BE2C (cell line): ENCODE results near the gene COL13A1.

Experiments used
- DNase-seq: peaks from one replicate; pipeline ENCODE4 v3.0.0-alpha.2; 2020
- H3K27me3 ChIP-seq: fragments of 250-450 bp; sonication (Bioruptor Pico); 2 replicates; pipeline ENCODE4 v1.5.1; 2020; ENCODE audit warnings: mild to moderate bottlenecking
- H3K36me3 ChIP-seq: fragments of 250-450 bp; sonication (Bioruptor Pico); 2 replicates; pipeline ENCODE4 v1.5.1; 2020; ENCODE audit warnings: mild to moderate bottlenecking
- H3K4me1 ChIP-seq: fragments of 250-450 bp; sonication (Bioruptor Pico); 2 replicates; pipeline ENCODE4 v1.5.1; 2020
- H3K4me3 ChIP-seq: 2 replicates; pipeline ENCODE4 v1.5.1; 2011; ENCODE audit warnings: low read depth, low read length
- H3K9me3 ChIP-seq: fragments of 250-450 bp; sonication (Bioruptor Pico); 2 replicates; pipeline ENCODE4 v1.5.1; 2020
- CTCF ChIP-seq: IDR thresholded peaks from 2 replicates; pipeline ENCODE4 v1.5.1; 2012; ENCODE audit warnings: mild to moderate bottlenecking, low read depth, low read length

The COL13A1 gene

GRCh38 chr10:69758310-69758728 is 43.4 kb upstream of the COL13A1 start:
- TF ChIP-seq CTCF: no peak
- DNase-seq: no peak
- H3K36me3 ChIP-seq: no peaks in the 10 kb centered on the region
- H3K27me3 ChIP-seq: no peaks in the 10 kb centered on the region
- peaks cover 17% of the 10 kb centered on the region for H3K4me1 ChIP-seq
- H3K4me3 ChIP-seq: no peak overlapping the region; the same call in 1 of the 2 replicates
- H3K9me3 ChIP-seq: no peaks in the 10 kb centered on the region

GRCh38 chr10:69759641-69760040 is 42.1 kb upstream of the COL13A1 start:
- no peak for DNase-seq
- no peaks in the 10 kb centered on the region for H3K27me3 ChIP-seq
- H3K4me1 ChIP-seq: peaks cover 18% of the 10 kb centered on the region
- H3K9me3 ChIP-seq: no peaks in the 10 kb centered on the region
- no peak for TF ChIP-seq CTCF
- H3K4me3 ChIP-seq: no peak overlapping the region
- no peaks in the 10 kb centered on the region for H3K36me3 ChIP-seq

- Histone ChIP-seq H3K9me3 (no peaks in the 10 kb centered on the region), H3K36me3 (no peaks in the 10 kb centered on the region), H3K4me3 (no peak overlapping the region), H3K27me3 (no peaks in the 10 kb centered on the region), H3K4me1 (peaks cover 21% of the 10 kb centered on the region)
- TF ChIP-seq CTCF: no peak
- no peak for DNase-seq
These were observed 41.6 kb upstream of the COL13A1 start for GRCh38 chr10:69760072-69760471.

GRCh38 chr10:69761320-69761719 is 40.4 kb upstream of the COL13A1 start:
- H3K36me3 ChIP-seq: no peaks in the 10 kb centered on the region
- no peak for DNase-seq
- no peak for TF ChIP-seq CTCF
- H3K4me3 ChIP-seq: no peak overlapping the region
- H3K9me3 ChIP-seq: no peaks in the 10 kb centered on the region
- peaks cover 21% of the 10 kb centered on the region for H3K4me1 ChIP-seq
- no peaks in the 10 kb centered on the region for H3K27me3 ChIP-seq

- Histone ChIP-seq H3K4me3 (no peak overlapping the region), H3K27me3 (no peaks in the 10 kb centered on the region), H3K9me3 (no peaks in the 10 kb centered on the region), H3K36me3 (no peaks in the 10 kb centered on the region), H3K4me1 (peaks cover 4% of the 10 kb centered on the region; the same call in 1 of the 2 replicates)
- no peak for TF ChIP-seq CTCF
- peak; percentile 23 for DNase-seq
These were observed 35.4 kb upstream of the COL13A1 start for GRCh38 chr10:69766161-69766910.

GRCh38 chr10:69767793-69768192 is 33.9 kb upstream of the COL13A1 start:
- no peaks in the 10 kb centered on the region for H3K36me3 ChIP-seq
- no peaks in the 10 kb centered on the region for H3K9me3 ChIP-seq
- no peak for DNase-seq
- no peak overlapping the region for H3K4me3 ChIP-seq
- peaks cover 4% of the 10 kb centered on the region; the same call in 1 of the 2 replicates for H3K4me1 ChIP-seq
- TF ChIP-seq CTCF: no peak
- H3K27me3 ChIP-seq: no peaks in the 10 kb centered on the region
